HG02678 (cell line): ENCODE results near the gene TLCD5.

Source experiments
- ATAC-seq: cut with Tn5 transposase; IDR thresholded peaks from one replicate; pipeline ENCODE4 v1.9.1; 2021; ENCODE audit warnings: mild to moderate bottlenecking, moderate library complexity; ENCODE audit not compliant: unreplicated experiment

Gene TLCD5

DNA sequence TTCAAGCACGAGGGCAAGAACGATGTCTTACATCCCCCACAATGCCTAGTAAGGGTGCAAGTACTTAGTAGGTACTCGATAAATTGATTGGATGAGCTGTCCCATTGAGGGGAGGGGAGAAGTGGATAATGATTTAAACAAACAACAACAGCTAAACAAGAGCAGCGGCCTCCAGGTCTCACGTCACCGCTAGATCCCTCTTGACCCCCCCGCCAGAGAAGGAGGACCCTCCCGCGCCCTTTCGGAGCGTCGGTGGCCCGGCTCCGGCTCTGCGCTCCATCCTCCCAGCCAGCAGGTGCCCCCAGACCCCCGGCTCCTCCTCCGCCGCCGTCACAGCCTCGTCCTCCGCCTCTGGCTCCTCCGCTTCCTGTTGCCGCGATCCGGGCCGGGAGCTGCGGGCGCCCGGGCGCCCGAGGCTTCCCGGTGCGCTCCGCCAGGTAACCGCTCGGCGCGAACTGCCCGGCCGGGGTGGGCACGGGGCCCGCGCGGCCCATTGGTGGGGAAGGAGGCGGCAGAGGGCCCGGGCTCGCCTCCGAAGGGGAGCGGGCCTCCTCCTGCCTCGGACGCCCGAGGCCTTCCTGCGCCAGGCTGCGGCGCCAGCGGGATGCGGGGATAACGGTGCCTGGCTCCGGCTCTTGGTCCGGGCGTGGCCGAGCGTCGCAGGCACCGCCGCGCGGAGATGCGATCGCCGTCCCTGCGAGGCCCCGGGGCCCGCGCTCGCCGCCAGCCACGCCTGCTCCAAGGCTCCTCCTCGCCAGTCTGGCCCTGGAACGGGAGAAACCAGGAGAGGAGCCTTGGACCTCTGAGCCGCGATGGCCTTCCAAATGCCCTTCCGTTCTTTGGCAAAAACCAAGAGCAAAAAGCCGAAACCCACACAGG is at the start of gene TLCD5:
Gene TLCD5 (plus strand): TSS at position 368 of the 879 bp plus-strand sequence. CDS start 2,143 bp downstream, outside the sequence.
- peak; percentile 41 for ATAC-seq

DNA sequence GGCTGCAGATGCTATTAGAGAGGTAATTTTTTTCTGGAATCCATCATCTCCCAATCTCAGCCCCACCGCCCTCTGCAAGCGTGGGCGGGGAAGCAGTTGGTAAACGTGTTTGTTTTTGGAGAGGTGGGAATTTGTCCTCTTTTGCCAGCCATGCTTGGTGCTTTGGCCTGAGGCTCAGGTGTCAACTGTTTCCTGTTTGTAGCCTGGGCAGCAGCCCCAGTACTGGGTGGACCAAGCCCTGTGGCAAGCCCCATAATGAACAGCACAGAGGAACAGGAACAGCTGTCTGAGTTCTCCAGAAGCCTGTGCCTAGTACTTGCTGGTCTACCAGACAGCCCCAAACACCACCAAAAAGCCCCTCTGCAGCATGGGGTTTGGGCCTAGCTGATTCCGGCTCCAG is 45.6 kb upstream of the TLCD5 start:
- no peak for ATAC-seq

DNA sequence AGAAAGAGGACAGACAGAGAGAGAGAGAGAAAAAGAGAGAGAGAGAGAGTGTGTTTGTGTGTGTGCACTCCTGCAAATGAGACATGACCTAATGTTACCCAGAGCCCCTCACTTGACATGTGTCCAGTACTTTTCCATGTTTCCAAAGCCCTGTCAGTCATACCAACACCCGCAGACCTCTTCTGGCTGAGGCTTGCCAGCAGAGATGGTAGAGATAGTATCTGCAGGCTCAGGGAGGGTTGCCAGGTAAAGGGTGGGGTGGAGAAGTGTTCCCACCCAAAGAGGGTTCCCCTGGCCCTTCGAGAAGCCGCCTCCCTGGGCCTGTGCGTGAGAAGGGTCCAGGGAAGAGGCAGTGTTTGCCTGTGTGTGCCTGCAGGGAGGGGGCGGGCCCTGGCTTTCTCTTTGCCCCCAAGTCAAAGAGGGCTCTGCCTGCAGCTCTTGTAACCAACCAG is 44.5 kb upstream of the TLCD5 start:
- ATAC-seq: no peak

DNA sequence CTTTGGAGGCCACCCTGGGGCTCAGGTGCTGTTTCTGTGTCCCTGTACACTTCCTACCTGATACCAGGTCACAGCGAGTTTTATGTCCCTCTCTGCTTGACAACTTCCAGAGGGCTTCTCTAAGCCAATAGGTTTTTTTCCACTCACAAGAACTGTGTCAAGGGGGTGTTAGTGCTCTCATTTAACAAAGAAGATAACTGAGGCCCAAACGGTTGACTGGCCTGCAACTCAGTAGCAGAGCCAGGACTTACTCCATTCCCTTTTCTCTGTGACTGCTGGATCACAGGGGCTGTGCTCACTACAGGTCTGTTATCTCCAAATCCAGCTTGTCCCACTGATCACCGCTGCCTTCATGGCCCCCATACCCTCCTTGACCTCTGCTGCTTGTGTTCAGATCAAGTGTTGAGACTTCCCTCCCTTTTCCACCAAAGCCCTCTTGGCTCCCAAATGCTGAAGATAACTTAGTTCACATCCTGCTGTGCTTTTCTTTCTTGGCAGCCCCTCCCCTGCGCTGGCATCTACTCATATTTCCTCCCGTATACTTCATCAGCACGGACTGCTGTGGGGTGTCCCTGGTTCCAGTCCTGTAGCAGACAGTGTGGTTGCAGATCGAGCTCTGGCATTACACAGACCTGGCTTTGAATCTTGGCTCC is 43.8 kb upstream of the TLCD5 start:
- no peak for ATAC-seq

DNA sequence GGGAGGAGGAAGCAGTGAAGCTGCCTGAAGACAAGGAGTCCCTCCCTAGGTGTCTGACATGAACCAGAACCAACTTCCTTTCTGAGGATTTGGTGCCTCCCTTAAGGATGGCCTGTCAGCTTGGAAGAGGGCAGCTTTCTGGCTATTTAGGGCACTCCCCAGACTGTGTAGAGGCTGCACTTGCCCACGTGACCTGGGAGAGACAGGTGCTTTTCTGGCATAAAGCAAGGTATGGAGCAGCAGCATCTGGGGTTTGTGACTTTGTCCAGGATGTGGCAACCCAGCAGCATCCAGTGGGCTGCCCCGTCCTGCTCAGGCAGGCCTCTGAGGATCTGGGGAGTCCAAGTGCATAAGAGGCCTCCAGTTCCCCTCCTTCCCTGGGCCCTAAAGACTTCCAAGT is 42.0 kb upstream of the TLCD5 start:
- no peak for ATAC-seq

DNA sequence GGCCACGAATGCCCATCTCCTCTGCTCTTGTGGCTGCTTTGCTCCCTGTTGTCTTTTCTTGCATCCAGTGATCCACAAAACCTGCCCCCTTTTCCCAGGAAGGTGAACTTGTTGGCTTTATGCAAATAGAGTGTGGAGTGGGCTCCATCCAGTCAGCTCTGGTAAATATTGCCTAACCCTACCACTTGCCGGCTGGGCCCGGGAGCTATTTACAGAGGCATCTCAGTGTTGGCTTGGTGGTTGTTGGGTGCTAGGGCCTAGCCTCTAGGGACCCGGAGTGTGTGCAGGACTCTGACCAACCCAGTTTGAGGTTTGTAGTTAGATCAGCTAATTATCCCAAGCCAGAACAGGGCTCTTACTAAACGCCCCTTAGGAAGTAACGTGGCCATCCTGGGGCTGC is 40.8 kb upstream of the TLCD5 start:
- no peak for ATAC-seq

DNA sequence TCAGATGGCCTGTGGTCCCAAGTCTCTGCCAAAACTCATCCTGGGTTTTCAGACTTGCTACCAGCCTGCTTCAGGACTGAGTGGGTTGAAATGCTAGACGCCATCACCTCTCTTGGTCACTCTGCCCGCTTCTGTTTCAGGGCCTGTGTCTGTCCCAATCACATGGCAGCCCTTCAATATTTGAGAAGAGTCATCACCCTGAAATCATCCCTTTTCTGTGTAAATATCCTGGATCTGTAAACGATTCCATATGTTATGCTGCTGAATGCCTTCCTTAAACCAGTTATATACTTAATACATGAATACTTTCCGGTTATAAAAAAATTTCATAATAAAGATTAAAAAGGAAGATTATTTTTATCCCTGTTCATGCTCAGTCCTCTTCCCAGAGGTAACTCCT is 39.8 kb upstream of the TLCD5 start:
- ATAC-seq: no peak

DNA sequence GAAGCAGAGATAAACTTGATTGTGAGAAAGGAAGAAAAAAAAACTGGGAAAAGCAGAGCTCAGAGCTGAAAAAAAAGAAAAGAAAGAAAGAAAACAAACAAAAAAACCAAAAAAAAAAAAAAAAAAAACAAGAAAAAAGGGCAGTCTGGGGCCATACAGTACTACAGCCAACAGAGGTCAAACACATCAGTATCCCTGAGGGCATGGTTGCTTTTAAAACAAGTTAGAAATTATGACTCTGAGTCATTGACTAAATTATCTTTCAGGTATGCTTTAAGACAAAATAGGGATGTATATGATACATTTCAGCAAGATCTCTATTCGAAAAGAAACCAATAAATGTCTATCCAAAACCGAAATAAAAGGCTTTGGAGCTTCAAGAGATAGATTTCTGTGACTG is 37.1 kb upstream of the TLCD5 start:
- no peak for ATAC-seq

DNA sequence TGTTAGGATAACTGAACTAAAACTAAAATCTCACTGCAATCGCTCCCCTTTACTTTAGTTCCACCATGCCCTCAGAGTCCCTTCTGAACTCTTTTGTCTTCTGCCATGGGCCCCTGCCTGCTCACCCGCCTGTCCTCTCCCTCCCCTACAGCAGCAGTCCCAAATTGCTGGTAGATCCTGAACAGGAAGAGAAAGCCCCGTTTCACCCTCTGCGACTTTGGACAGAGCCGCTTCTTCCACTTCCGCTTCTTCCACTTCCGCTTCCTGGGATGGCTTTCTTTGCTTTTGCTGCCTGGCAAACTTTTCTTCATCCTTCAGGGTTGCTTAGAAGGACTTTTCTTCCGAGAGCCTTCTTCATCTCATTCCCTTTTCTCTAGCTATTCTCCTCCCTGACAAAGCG is 35.7 kb upstream of the TLCD5 start:
- no peak for ATAC-seq

DNA sequence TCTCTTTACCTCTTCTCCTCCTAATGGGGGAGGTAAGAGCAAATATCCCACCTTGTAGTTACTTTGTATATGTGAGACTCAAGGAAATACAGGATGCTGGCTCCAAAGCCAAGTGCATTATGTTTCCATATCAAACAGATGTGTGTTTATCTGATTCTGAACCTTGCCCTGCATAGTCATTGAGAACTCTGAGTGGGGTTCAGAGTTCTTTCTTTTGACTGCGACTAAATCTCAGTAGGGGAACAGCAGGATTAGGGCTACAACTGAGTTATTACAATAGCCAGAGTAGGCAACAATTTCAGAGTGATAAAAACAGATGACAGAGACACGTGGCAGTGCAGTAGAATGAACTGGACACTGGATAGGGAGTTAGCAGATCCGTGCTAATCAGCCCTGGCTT is 34.1 kb upstream of the TLCD5 start:
- ATAC-seq: no peak

DNA sequence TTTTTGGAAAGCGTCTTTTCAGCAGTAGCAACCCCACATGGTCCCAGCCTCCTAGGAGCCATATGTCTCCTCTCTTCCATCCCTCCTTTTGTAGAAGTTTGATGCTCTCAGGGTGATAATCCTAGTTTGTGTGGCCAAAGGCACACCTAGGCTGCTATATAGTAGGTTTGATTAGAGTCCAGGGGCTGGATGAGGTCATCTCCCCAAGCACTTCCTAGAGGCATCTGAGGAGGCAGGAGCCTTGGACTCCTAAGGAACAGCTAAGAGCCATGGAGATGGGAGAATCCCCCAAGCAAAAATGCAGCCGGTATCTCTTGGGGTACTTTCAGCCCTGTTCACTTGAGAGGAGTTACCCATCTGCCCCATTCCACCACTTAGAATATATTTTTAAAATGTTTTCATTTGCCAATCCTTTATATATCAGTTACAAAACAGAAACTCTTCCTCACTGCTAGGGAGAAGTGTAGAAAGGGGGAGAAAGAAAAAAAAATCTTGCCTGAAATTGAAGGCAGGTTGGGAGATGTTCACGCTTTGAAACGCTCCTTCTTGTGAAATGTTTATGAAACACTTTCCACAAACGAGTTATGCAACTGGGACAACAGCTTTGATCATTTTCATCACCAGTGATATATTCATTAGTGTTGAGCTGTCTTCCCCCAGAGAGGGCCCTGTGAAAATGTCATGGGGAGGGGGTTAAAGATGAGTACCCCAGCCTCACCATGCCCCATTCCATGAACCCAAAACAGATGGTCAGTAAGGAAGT is 31.9 kb upstream of the TLCD5 start:
- no peak for ATAC-seq

DNA sequence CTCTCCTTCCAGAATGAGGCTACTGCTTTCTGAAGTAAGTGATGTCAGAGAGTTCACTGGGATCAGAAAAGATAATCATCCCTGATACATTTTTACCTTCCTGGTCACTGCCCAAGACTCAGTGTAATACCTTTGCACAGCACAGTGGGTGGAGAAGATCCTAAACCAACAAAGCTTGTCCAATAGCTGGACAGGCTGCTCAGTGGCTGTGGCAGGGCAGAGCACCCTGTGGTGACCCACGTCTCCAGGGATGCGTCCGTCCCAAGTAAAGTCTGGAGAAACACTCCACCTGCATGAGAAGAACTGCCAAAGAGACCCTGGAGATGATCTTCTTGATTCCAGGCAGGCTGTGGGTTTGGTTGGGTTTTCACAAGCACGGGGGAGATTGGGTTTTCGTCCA is 31.0 kb upstream of the TLCD5 start:
- ATAC-seq: no peak

DNA sequence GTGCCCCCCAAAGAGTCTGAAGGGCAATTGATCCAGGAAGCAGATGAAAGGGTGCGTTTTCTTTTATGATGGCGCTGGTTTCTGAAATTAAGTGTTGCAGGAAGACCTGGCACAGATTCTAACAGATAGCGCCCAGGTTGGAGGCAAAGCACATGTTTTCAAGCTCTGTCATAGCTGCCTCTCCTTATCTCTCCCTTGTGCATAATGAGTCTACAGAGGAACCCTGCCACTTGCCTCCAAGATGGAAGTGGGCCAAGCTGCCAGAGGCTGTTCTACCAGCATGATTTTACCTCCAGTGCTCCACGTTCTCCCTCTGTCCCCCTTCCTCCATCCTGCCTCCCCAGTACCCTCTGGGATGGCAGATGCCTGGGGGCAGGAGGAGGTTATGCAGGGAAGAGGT is 30.0 kb upstream of the TLCD5 start:
- no peak for ATAC-seq

DNA sequence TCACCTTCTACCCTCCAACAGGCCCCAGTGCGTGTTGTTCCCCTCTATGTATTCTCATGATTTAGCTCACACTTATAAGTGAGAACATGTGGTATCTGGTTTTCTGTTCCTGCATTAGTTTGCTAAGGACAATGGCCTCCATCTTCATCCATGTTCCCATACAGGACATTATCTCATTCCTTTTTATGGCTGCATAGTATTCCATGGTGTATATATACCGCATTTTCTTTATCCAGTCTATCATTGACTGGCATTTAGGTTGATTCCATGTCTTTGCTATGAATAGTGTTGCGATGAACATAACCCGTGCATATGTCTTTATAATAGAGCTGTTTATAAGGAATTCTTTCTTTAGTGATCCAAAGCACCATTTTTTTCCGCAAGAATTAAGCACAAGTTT is 28.5 kb upstream of the TLCD5 start:
- no peak for ATAC-seq

DNA sequence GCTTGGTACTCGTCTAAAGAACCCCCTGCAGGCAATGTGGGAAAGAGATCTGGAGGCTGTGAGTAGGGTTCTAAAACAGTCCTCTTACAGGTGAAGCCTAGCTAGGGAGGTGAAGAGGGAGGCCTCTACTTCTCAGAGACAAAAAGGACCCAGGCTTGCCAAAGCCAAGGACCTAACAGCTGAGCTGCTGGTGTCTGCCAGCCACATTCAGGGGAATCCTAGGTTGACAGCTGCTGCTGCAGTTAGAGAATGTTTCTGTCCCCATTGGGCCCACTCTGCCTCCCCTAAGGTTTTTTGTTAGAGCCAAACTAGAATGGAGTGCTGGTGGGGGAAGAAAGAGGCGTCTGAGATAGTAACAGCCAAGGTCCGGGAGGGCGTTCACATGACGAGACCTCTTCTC is 26.6 kb upstream of the TLCD5 start:
- no peak for ATAC-seq

DNA sequence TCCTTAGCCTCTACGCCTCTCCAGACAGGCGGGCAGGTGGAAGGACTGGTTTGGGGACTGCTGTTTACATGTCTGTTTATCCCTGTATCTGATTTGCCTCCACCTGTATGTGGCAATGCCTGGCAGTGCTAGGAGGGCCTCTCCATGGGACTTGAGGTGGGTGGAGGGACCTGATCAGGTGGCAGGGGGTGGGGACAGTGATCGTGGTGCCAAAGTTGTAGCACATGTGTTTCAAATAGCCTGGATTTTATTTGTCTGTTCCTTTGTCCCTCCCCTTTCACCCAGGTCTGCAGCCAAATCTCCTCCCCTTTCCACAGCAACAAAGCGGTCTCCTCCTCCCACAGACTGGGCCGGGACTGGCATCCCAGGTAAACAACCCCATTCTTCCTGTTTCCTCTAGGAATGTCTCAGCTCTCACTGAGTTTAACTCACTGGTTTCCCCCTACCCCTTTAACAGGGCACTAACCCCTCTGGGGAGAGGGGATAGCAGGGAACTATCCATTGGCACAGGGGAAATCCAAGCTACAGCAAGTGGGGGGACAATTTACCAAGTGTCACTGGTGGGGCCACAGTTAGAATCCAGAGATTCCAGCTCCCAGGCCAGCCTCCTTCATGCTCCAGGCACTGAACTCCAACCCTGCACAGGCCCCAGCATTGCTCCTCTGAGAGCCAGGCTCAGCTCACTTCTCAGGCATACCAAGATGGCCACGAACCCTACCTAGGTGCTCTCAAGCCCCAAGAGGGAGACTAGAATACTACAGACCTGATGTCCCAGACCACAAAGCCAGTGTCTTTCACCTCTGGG is 22.9 kb upstream of the TLCD5 start:
- ATAC-seq: no peak

DNA sequence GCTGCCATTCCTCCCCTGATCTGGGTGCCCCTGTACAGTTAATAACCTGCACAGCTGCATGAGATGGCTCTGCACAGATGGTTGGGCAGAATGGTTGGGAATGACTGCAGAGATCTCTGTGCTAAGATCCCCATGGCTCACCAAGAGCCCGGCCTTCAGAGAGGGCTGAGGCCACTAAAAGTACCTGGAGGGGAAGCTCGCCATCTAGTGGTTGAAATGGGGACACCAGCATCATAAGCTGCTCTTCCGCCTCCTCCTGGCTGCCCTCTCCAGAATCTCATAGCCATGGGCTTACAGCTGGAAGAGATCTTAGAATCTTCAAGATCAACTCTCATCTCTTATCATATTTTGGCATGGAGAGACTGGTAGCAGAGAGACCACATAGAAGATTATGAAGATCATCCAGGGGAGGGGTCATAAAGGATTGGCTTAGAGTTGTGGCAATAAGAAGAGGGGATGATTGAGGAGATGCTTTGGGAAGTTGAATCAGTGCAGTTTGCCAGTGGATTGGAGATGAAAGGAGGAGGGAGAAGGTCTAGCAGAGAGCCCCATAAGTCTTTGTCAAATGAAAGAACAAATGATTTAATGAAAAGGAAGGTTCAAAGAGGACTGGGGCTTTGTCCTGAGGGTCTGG is 22.0 kb upstream of the TLCD5 start:
- ATAC-seq: no peak

DNA sequence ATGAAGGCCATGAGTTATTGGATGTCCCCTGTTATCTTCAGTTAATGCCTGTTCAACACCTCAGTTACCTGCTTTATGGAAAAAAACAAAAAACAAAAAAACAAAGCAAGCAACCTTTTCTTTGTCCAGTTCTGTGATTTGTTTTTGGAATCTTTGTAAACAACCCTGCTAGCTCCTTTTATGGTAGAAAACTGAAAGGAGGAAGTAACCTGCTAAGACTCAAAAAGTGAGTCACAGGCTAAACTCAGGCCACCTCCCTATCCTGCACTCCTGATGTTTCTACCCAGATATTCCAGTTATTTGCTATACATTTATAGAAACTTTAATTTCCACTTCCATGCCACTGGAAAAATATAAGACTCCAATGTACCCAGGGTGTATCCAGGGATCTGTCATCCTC is 20.6 kb upstream of the TLCD5 start:
- ATAC-seq: no peak

DNA sequence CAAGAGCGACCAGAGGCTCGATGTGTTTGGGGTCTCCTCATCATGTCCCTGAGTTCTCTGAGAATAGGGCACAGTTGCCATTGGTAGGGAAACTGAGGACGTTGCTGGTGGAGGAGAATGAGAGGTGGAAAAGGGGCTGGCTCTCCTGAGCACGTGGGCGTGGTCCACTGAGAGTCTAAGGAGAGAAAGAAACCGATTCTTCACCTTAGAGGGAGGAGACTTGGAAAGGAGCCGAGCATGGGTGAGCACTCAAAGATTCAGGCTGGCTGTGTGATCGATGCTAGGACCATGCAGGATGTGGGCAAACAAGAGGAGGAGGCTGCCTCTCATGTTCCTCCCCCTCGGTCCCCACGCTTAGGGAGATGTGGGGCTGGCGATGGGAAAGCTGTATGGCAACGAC is 19.8 kb upstream of the TLCD5 start:
- no peak for ATAC-seq

DNA sequence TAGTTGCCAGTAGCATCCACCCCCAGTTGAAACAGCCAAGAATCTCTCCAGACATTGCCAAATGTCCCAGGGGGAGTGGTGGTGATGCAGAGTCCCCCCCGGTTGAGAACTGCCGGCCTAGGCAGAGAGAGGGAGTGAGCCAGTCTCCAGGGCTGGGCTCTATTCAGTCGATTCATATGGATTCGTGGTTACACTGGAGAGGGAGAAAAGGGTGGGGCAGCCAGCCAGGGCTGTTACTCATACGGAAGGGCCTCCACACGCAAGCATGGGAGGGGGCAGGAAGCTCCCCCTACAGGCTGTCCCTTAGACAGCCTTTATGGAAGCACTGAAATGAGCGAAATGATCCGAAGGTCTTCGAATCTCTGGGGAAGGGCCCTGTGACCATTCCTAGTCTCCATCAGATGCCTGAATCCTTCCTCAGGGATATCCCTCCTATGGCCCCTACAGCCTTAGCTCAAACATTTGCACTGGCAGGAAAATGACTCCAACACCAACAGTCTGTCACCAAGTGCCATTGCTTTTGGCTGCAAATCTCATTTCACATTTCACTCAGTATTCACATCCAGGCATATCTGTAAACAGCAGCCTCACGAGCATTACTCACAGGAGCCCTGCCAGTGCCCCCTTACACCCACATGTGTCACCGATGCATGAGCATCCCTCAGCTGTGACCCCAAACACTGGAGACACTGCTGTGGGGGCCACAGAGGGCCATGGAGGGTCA is 18.4 kb upstream of the TLCD5 start:
- no peak for ATAC-seq
